T-helper 2 cell treated with Interferon-gamma antibody and Interleukin-4, amounts not matched to agents 100 ng/mL and 5 ng/mL, for 36 hours (primary cell): Measurements from ENCODE around the gene INPP1. TPM values are rescaled to one million over a fixed set of nuclear protein-coding genes. Genes with fewer than 3 reads are reported as not detected.
"Not testable (repeated sequence)": the region's sequence is repeated elsewhere in the genome, so short reads cannot be mapped to it uniquely, and the experiment has no call there.

ENCODE experiments used
- intact Hi-C: fragments of 100-400 bp; cut with micrococcal nuclease; formaldehyde crosslinking; loops from one replicate; pipeline ENCODE4 v1.15.1; 2023
- total RNA-seq: library from RNA; stranded (reverse); gene quantifications from 2 replicates; pipeline ENCODE4 v1.2.3, GENCODE V29; 2022

Gene INPP1
- total RNA-seq, 1 donor from 2014 or later: 10.7 TPM

- intact Hi-C loops: no loop called here
Observed at GRCh38 chr2:190328573-190329147, 14.7 kb upstream of the INPP1 start.

- intact Hi-C loops: no loop called here
Observed at GRCh38 chr2:190333395-190333794, 10.0 kb upstream of the INPP1 start.

GRCh38 chr2:190333928-190334327, 9.5 kb upstream of the INPP1 start:
- intact Hi-C loops: no loop called here

- intact Hi-C loops: no loop called here
Observed at GRCh38 chr2:190334479-190335224, 8.7 kb upstream of the INPP1 start.

GRCh38 chr2:190335225-190335559, 8.2 kb upstream of the INPP1 start:
- intact Hi-C loops: no loop called here

- intact Hi-C loops: not testable (repeated sequence)
Observed at GRCh38 chr2:190335584-190335983, 7.8 kb upstream of the INPP1 start.

- intact Hi-C loops: no loop called here
Observed at GRCh38 chr2:190336420-190336819, 7.0 kb upstream of the INPP1 start.

GRCh38 chr2:190338453-190338852, 4.9 kb upstream of the INPP1 start:
- intact Hi-C loops: no loop called here

- intact Hi-C loops: no loop called here
Observed at GRCh38 chr2:190339394-190339793, 4.0 kb upstream of the INPP1 start.

GRCh38 chr2:190340369-190340768, 3.0 kb upstream of the INPP1 start:
- intact Hi-C loops: loop anchor here (5.0 kb wide), 1 partner anchor 312 kb away; no protein-coding TSS in a partner anchor

- intact Hi-C loops: loop anchor here (5.0 kb wide), 1 partner anchor 310 kb away; no protein-coding TSS in a partner anchor
Observed at GRCh38 chr2:190342611-190343010, 778 bp upstream of the INPP1 start.

GRCh38 chr2:190343089-190343535, 277 bp upstream of the INPP1 start:
- intact Hi-C loops: loop anchor here (5.0 kb wide), 1 partner anchor 309 kb away; no protein-coding TSS in a partner anchor

GRCh38 chr2:190344276-190344827, 963 bp downstream of the INPP1 start:
- intact Hi-C loops: loop anchor here (1.0 to 5.0 kb wide), 4 partner anchors 14 to 308 kb away; partner anchors contain the start of gene HIBCH

- intact Hi-C loops: no loop called here
Observed at GRCh38 chr2:190350371-190350770, 7.0 kb downstream of the INPP1 start.

- intact Hi-C loops: no loop called here
Observed at GRCh38 chr2:190351955-190352354, 8.6 kb downstream of the INPP1 start.

GRCh38 chr2:190352668-190353536, 9.5 kb downstream of the INPP1 start:
- intact Hi-C loops: no loop called here

- intact Hi-C loops: no loop called here
Observed at GRCh38 chr2:190353537-190353899, 10.1 kb downstream of the INPP1 start.

GRCh38 chr2:190354003-190354690, 10.8 kb downstream of the INPP1 start:
- intact Hi-C loops: no loop called here

- intact Hi-C loops: loop anchor here (5.0 kb wide), 1 partner anchor 914 kb away; the partner anchor contains the start of gene WDR75
Observed at GRCh38 chr2:190355968-190356644, 12.7 kb downstream of the INPP1 start.

GRCh38 chr2:190357600-190357999, 14.2 kb downstream of the INPP1 start:
- intact Hi-C loops: loop anchor here (5.0 kb wide), 1 partner anchor 915 kb away; the partner anchor contains the start of gene WDR75
